ENCODE measurements around the gene HSPBP1. TPM values are rescaled to one million over a fixed set of nuclear protein-coding genes. Genes with fewer than 3 reads are reported as not detected.

The HSPBP1 gene
- total RNA-seq, 1 experiment from 2014 or later: 122 TPM

DNA sequence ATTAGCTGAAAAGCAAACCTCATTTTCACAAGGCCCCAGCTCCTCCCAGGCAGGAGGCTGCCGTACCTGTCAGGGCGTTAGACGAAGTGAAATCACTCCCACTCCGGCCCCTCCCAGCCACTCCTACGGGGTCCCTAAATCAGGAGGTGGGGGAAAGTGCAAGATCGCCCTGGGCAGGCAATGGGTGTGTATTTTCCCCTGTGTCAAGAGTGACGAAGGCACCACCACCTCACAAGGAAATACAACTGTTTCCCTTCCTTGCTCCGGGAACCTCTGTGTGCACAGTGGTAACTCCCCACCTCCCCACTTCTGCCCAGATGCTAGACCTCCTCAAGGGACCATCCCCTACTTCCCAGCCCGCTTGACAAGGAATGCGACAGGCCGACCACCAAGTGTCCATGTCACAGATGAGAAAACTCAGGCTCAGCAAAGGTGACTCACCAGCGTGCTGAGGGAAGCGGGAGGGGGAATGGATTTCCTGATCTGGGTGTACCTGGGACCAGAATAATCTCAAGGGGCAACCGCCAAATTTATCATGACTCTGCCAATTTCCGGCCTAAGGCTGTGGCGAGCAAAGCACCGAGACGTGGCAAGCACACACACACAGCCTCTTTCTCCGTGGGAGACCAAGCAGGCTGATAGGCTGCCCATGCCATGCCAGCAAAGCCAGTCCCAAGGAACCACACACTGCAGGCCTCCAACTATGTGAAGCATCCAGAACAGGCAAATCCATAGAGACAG is 28.4 kb downstream of the HSPBP1 start:
- Histone ChIP-seq H3K36me3 (peaks cover 23% of the 10 kb centered on the region), H3K4me3 (no peak overlapping the region), H3K27me3 (no peaks in the 10 kb centered on the region), H3K9me3 (no peaks in the 10 kb centered on the region)
- no peak for DNase-seq

DNA sequence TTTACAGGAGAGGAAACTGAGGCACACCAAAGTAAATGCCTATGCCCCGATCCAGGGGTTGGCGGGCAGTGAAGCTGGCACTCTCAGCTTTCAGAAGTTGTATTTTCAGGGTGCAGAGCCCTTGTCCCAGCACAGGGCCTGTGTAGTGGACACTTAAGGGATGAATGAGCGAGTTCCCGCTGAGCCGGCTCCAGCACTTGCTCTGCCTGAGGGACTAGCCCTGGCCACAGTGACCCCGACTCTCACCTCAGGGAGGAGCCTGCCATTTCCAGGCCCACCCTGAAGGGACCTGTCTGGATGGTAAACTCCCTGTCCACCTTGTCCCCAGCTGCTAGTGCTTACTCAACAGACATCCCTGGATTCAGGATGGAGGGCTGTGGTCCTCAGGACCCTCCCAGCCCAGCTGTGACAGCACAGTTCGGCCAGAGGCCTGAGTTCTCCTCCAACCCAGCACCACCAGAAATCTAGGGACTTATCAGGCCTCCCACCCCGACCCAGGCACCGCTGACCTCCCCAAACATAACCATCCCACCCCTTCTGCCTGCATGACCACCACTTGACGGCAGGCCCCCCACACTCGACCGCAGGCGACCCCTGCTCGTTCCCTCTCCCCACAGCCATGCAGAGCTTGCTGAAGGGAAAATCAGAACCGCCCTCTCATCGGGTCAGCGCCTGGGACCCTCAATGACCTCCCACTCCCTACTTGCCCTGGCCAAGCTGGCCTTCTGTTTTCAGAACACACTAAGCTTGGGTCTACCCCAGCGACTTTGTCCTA is 29.5 kb downstream of the HSPBP1 start:
- Histone ChIP-seq H3K4me3 (no peak overlapping the region), H3K27me3 (no peaks in the 10 kb centered on the region), H3K9me3 (no peaks in the 10 kb centered on the region), H3K36me3 (peaks cover 22% of the 10 kb centered on the region)
- DNase-seq: no peak

DNA sequence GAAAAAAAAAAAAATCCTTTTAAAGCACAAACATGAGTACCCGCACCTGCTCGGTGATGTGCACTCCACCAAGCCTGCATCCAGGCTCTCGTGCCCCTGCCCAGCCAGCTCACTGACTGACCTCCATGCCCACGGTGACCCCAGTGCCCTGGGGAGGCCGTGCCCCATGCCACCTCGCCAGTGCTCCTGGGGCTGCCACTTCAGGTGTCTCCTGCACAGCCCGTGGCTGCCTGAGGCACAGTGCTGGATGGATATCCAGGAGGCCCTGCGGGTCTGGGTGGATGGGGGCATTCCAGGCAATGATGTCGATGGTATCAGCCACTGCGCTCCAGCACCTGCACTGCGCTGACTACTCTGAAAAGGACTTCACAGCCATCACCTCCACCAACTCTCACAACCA is 30.1 kb downstream of the HSPBP1 start:
- no peak for DNase-seq
- Histone ChIP-seq H3K4me3 (no peak overlapping the region), H3K27me3 (no peaks in the 10 kb centered on the region), H3K36me3 (peaks cover 24% of the 10 kb centered on the region), H3K9me3 (no peaks in the 10 kb centered on the region)

DNA sequence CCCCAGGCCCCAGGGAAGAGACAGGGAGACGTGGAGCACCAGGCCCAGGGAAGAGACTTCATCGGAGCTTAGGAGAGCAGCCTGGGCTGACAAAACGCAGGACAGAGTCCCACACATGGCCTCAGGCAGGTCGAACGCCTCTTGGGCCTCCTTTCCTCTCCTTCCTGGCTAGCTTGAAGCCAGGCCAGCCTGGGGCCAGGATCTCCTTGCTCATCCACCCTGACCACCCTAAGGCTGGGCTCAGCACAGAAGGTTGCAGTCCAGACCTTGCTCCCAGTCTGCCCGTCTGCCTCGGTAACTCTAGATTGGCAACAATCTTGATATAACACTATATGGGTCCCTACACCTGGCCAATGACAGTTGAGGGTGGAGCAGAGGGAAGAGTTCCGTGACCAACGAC is 31.2 kb downstream of the HSPBP1 start:
- no peak for DNase-seq
- H3K4me3 ChIP-seq: no peak overlapping the region
- no peaks in the 10 kb centered on the region for H3K9me3 ChIP-seq
- no peaks in the 10 kb centered on the region for H3K27me3 ChIP-seq
- H3K36me3 ChIP-seq: peaks cover 29% of the 10 kb centered on the region

DNA sequence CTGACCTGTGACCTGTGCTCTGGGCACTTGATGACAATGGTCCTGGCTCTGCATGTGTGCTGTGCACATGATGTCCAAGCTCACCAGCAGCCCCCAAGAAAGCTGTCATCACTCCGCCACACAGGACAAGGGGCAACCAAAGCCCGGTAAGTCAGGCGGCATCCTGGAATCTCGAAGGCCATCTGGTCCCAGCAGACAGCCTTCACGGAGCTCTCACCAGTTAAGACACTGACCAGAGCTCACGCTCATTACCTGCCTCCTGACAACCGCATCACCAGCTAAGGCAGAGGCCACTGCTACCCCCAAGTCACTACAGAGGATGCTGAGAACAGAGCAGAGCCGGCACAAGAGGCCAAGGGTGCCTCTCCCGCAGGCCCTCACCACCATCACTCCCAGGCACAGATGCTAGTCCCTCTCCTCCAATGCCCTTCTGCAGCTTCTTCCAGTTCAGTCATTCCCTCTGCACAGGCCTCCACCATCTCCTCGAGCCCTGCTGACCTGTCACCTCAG is 31.7 kb downstream of the HSPBP1 start:
- no peak for DNase-seq

DNA sequence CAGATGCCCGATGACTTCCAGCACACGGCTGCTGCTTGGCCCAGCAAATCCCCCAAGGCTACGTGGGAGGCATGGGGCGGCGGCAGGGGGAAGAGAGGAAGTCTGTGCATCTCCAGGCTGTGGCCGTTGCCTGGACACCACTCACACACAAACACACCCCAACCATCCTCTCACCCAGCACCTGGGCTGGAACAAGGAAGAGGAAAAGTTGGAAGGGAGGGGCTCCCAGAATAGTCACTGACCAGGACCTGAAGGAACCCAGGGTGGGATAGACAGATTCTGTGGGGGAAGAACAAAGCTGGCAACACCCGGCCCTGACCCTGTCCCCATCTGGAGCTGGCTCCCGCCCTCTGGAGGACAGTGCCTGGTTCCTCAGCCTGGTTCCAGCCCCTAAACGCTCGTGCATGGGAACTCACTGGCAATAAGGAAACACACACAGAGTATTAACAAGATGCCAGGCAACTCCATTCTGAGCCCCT is 32.2 kb downstream of the HSPBP1 start:
- H3K9me3 ChIP-seq: no peaks in the 10 kb centered on the region
- peaks cover 36% of the 10 kb centered on the region for H3K36me3 ChIP-seq
- no peaks in the 10 kb centered on the region for H3K27me3 ChIP-seq
- no peak overlapping the region for H3K4me3 ChIP-seq
- DNase-seq: no peak

More for the DNA sequence above, 31.7 kb downstream of the HSPBP1 start:
- H3K9me3 ChIP-seq: no peaks in the 10 kb centered on the region
- no peak overlapping the region for H3K4me3 ChIP-seq
- no peaks in the 10 kb centered on the region for H3K27me3 ChIP-seq
- peaks cover 32% of the 10 kb centered on the region for H3K36me3 ChIP-seq

DNA sequence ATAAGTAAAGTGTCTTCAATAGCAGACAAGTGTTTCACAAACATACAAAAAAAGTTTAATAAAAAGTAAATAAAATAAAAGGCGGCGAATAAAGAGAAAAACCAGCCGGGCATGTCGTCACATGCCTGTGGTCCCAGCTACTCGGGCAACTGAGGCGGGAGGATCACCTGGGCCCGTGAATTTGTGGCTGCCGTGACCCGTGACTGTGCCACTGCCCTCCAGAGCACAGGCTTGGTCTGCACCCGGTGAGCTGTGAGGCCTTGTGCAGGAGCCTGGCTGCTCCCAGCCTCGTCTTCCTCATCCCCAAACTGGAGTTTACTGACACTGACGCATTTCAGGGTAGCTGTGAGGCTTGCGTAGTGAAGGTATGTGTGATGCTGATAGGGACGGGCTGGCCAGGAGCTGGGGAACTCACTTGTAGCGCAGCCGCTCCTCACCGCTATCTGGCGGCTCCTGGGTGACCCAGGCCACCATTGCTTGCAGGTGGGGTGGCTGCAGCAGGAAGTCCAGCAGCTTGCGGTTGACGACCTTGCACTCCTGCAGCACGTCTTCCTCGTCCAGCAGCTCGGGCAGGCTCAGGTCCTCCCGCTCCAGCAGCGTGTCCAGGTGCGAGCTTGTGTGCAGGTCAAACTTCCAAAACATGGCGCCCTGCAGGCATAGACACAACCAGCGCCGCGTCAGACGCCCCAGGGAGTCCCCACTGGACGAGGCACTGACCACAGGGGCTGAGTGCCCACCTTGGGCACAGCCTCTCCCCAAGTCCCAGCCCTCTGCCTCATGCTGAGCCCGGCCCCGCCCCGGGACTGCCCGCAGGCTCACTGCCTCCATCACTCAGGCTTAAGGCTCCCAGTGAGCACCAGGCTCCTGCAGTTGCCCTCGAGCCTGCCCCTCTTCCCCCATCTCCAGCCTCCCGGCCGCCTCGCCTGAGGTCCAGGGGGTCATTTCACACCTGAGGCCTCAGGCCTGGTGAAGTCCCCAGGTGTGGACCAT is 33.2 kb downstream of the HSPBP1 start:
- Histone ChIP-seq H3K4me3 (no peak overlapping the region), H3K27me3 (no peaks in the 10 kb centered on the region), H3K9me3 (no peaks in the 10 kb centered on the region), H3K36me3 (peaks cover 44% of the 10 kb centered on the region)
- no peak for DNase-seq

DNA sequence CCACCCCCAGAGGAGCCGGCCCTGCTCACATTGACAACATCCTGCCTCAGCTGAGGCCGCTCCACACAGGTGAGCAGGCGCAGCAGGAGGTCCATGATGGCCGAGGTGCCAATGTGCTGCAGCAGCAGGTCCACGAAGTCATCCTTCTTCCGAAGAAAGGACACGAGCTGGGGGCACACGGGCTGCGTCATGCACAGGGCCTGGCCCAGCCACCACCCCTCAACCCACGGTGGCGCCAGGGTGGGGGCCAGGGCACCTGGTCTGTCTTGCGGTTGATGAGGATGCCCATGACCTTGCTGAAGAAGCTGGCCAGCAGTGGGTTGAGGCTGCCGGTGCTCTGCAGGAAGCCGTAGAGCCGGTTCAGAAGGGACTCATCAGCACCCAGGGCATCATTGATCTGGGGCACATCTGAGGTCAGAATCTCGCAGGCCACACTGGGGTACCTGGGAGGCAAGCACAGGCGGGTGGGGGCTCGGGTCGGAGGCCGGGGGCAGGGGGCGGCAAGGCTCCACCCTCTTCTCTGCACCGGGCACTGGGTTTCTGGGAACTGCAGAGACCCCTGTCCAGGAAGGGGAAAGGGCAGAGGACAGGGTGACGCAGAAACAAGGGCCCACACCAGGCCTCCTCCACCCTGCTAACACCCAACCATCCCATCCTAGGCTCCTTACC is 34.5 kb downstream of the HSPBP1 start:
- no peaks in the 10 kb centered on the region for H3K27me3 ChIP-seq
- no peak overlapping the region for H3K4me3 ChIP-seq
- H3K9me3 ChIP-seq: no peaks in the 10 kb centered on the region
- DNase-seq: no peak
- H3K36me3 ChIP-seq: peaks cover 48% of the 10 kb centered on the region

DNA sequence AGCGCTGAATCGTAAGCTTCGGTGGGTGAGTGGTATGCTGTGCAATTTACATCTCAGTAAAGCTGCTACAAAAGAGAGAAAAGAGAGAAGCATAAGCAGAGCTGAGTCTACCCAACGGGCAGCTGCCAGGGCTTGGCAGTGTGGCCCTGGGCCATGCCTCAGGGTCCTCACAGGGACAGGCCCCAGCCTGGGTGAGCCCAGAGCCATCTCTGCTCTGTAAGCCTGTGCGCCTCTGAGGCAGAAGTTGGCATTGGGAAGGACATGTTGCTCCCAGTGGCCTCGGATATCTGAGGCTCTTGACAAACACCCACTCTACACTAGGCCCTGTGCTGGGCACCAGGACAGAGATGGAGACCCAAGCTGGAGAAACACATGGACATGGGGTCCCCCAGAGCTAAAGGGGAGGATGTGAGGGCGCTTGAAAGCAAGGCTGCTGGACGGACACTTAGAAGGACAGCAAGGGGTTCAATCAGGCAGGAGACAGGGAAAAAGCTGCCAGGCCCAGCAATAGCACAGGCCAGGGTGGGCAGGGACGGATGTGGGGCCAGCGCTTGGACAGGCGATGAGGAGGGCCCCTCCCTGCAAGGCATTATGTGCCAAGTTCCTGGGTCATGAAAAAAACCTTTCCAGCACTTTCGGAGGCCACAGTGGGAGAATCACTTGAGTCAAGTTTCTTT is 35.8 kb downstream of the HSPBP1 start:
- Histone ChIP-seq H3K36me3 (peaks cover 59% of the 10 kb centered on the region), H3K9me3 (no peaks in the 10 kb centered on the region), H3K4me3 (no peak overlapping the region), H3K27me3 (no peaks in the 10 kb centered on the region)
- DNase-seq: no peak

DNA sequence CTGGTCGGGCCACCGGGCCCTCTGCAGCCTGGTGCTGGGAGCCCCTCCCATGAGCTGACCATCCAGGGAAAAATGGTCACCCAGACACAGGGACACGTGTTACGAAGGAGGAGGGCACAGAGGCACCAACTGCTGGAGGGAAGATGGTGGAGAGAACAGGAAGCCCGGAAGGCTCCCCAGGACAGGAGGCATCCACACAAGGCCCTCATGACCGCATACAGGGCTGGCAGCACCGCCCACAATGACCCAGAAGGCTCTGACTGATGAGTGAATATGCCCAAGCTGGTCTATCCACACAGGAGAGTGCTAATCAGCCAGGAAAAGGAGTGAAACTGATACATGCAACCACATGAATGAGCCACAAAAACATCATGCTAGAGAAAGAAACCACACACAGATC is 37.4 kb downstream of the HSPBP1 start:
- peaks cover 73% of the 10 kb centered on the region for H3K36me3 ChIP-seq
- no peaks in the 10 kb centered on the region for H3K9me3 ChIP-seq
- no peak for DNase-seq
- H3K4me3 ChIP-seq: no peak overlapping the region
- H3K27me3 ChIP-seq: no peaks in the 10 kb centered on the region

DNA sequence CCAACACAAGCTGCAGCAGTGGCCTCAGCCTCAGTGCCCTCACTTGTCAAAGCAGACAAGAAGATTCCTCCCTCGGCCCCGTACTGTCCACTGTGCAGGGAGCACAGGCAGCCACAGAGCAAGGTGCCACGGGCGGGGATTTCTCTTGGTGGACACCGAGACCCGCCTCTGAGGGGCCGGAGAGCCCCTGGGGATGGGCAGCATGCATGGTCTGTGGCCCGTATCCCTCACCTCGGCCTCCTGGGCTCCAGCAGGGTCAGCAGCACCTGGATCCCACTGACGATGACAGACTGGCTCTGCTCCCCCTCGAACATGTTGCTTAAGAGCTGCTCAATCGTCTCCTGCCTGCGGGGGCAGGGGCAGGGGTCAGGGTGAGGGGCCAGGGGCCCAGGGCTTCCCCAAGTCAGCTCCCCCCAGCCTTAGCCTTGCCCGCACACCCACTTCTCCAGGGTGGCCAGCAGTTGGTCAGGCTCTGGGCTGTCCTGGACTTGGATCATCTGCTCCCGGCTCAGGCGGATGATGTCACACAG is 37.9 kb downstream of the HSPBP1 start:
- Histone ChIP-seq H3K36me3 (peaks cover 78% of the 10 kb centered on the region), H3K9me3 (no peaks in the 10 kb centered on the region), H3K4me3 (no peak overlapping the region), H3K27me3 (no peaks in the 10 kb centered on the region)
- no peak for DNase-seq

DNA sequence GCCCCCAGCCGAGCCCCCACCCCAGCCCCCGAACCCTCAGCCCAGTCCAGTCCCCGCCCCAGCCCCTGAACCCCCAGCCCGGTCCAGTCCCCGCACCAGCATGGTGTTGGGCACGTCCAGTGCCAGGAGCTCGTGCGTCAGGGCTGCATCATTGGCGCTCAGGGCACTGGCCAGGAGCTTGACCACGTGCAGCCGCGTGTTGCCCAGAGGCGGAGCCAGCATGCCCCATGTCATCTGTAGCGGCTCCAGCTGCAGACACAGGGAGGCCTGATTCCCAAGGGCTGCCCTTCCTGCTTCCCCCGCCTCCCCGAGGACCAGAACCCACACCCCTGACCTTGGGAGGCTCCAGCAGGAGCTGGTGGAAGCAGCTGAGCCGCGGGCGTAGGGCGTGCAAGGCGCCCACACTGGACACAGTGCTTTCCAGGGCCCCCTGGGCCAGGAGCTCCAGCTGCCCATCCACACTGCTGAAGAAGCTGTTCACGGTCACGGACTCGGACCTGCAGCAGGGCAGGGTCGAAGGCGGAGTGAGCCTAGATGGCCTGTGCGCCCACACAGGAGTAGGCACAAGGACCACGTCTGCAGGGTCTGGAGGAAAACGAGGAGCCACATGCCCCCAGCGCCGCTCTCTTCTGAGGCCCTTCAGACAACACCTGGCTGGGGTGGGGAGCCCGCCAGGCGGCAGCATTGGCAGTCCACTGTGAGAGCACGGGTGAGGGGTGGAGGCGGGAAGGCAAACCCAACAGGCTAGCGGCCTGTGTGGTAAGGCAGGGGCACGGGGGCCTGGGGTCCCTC is 38.6 kb downstream of the HSPBP1 start:
- Histone ChIP-seq H3K36me3 (peaks cover 78% of the 10 kb centered on the region), H3K9me3 (no peaks in the 10 kb centered on the region), H3K27me3 (no peaks in the 10 kb centered on the region), H3K4me3 (no peak overlapping the region)
- no peak for DNase-seq

DNA sequence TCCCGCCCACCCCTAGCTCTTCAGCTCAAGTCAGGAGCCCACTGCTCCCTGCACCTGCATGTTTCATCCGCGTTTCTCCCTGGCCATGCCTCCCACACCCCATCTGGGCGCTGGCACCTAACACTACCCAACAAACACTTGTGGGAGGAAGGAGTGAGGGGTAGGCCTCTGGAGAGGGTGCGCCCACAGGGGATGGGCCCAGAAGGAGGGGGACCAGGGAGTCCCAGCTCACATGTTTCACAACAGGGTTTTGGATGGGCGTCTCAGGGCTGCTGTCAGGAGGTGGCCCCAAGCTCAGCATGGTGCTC is 39.2 kb downstream of the HSPBP1 start:
- H3K27me3 ChIP-seq: no peaks in the 10 kb centered on the region
- no peak overlapping the region for H3K4me3 ChIP-seq
- no peak for DNase-seq
- H3K9me3 ChIP-seq: no peaks in the 10 kb centered on the region
- peaks cover 78% of the 10 kb centered on the region for H3K36me3 ChIP-seq

DNA sequence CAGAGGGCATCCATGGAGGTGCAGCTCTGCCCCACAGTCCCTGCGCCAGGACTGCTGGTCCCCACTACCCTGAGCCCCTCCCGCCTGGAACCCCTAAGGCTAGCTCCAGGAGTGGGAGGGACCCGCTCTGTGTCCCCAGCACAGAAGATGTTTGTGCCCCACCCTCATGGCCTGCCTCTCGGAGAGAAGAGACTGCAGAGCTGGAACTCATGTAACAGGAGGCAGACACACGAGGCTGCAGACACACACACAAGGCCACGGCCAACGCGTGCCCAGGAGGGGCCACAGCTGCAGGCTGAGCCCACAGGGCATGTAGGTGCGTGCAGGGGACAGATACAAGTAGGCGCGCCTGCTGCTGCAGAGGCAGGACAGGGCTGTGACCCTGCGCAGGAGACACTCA is 40.9 kb downstream of the HSPBP1 start:
- Histone ChIP-seq H3K27me3 (no peaks in the 10 kb centered on the region), H3K4me3 (no peak overlapping the region), H3K9me3 (no peaks in the 10 kb centered on the region), H3K36me3 (peaks cover 77% of the 10 kb centered on the region)
- no peak for DNase-seq

DNA sequence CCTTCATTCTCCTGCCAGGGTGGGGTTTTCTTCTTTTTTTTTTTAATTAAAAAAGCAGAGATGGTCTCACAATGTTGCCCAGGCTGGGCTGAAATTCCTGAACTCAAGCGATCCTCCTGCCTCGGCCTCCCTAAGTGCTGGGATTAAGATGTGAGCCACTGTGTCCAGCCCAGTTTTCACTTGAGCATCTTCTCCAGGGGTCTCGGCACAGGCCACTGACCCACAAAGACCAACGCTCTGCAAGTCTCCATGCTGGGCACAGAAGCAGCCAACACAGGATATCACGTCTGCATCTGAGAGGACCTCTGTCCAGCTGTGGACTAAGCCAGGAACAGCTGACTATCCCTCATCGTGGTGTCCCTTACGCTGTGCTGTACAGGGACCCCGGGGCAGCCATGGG is 41.9 kb downstream of the HSPBP1 start:
- Histone ChIP-seq H3K9me3 (no peaks in the 10 kb centered on the region), H3K4me3 (no peak overlapping the region), H3K36me3 (peaks cover 82% of the 10 kb centered on the region), H3K27me3 (no peaks in the 10 kb centered on the region)
- DNase-seq: no peak

Data from MG63 (cell line).